ENCODE measurements around the gene CTSF.

Gene CTSF

DNA sequence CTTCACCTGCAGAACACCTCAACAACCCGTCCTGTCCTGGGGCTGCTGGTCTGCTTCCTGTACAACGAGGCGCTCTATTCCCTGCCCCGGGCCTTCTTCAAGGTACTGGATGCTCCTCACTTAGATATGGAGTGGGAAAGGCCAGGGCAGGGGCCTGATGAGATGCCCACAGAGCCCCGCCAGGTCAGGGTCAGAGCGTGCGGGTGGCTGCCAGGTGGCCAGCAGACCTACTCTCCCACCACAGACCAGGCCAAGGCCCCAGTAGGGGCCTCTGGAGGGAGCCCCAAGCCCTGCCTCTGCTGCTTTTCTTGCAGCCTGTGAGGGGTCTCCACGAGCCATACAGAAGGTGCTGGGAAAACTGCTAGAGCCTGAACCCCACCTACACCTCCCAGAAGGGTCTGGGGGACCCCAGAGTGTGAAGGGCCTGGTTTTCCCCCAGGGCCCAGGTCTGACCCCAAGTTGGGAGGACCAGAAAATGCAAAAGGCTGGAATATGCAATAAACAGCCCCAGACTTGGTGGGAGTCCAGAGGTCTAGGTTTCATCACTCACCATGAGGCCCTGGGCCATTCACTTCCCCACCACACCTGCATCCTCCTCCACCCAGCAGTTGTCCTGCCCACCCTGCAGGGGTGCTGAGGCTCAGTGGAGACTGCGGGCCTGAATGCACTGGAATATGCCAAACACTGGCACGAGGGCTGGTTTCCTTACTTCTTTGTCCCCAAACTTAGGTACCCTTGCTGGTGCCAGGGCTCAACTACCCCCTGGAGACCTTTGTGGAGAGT lies 37.3 kb downstream of the CTSF start:
- DNase-seq = no peak
- POLR2A ChIA-PET = no interaction called here
- CTCF ChIA-PET = no interaction called here
- H3K9me3 ChIP-seq (ENCODE audit: control extremely low read depth in 1 of 5, control insufficient read depth in 4 of 5, insufficient read depth in 2 of 5, low read depth in 1 of 5, low read length in 4 of 5) = no peaks in the 10 kb centered on the region
- H3K27ac ChIP-seq (ENCODE audit: insufficient read depth in 1 of 2, low read depth in 1 of 2, low read length in 2 of 2, poor library complexity in 1 of 2, severe bottlenecking in 2 of 2) = no peak overlapping the region
- H3K4me1 ChIP-seq (ENCODE audit: control extremely low read depth in 1 of 4, control insufficient read depth in 4 of 4, insufficient read depth in 4 of 4, low read length in 3 of 4) = no peaks in the 10 kb centered on the region
- WGBS (ENCODE audit: insufficient coverage) = 100% methylated on average over 5 of the region's 10 CpGs
- H3K36me3 ChIP-seq (ENCODE audit: control insufficient read depth in 4 of 4, insufficient read depth in 4 of 4, low read length in 3 of 4) = peaks cover 14 to 68% (median 30%) of the 10 kb centered on the region in 4 experiments
- no peak overlapping the region for H3K4me3 ChIP-seq (ENCODE audit: control insufficient read depth in 1 of 7, extremely low read depth in 1 of 7, insufficient read depth in 4 of 7, low read depth in 2 of 7, low read length in 6 of 7)
- no peaks in the 10 kb centered on the region for H3K27me3 ChIP-seq (replicated peaks in 2 of 5; ENCODE audit: control insufficient read depth in 4 of 5, insufficient read depth in 5 of 5, low read length in 4 of 5)

DNA sequence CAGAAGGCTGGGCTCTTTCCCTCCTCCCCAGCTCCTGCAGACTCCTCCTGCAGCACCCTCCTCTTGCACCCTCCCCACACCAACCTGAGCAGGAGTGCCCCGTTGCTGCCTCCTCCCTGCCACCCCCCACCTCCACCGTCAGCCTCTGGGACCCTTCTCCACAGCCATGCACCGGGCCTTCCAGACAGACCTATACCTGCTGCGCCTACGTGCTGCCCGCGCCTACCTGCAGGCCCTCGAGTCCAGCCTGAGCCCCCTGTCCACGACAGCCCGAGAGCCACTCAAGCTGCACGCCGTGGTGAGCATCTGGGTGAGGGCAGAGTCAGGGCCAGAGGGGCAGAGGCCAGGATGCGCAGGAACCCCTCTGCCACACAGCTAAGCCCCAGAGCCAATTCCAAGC lies 38.8 kb downstream of the CTSF start:
- H3K36me3 ChIP-seq (ENCODE audit: control insufficient read depth in 4 of 4, insufficient read depth in 4 of 4, low read length in 3 of 4) = peaks cover 8 to 60% (median 23%) of the 10 kb centered on the region in 4 experiments
- no peaks in the 10 kb centered on the region for H3K4me1 ChIP-seq (ENCODE audit: control extremely low read depth in 1 of 4, control insufficient read depth in 4 of 4, insufficient read depth in 4 of 4, low read length in 3 of 4)
- 99% methylated on average over 12 of the region's 13 CpGs for WGBS (ENCODE audit: insufficient coverage)
- no peak overlapping the region for H3K4me3 ChIP-seq (ENCODE audit: control insufficient read depth in 1 of 7, extremely low read depth in 1 of 7, insufficient read depth in 4 of 7, low read depth in 2 of 7, low read length in 6 of 7)
- ChIA-PET CTCF (interaction anchor here (2.9 kb wide), 1 partner anchor 13 kb away, joined by 8 read pairs; no protein-coding TSS in a partner anchor), POLR2A (no interaction called here)
- H3K27me3 ChIP-seq (replicated peaks in 2 of 5; ENCODE audit: control insufficient read depth in 4 of 5, insufficient read depth in 5 of 5, low read length in 4 of 5) = no peaks in the 10 kb centered on the region
- no peak for DNase-seq
- H3K27ac ChIP-seq (ENCODE audit: insufficient read depth in 1 of 2, low read depth in 1 of 2, low read length in 2 of 2, poor library complexity in 1 of 2, severe bottlenecking in 2 of 2) = no peak overlapping the region
- no peaks in the 10 kb centered on the region for H3K9me3 ChIP-seq (ENCODE audit: control extremely low read depth in 1 of 5, control insufficient read depth in 4 of 5, insufficient read depth in 2 of 5, low read depth in 1 of 5, low read length in 4 of 5)

DNA sequence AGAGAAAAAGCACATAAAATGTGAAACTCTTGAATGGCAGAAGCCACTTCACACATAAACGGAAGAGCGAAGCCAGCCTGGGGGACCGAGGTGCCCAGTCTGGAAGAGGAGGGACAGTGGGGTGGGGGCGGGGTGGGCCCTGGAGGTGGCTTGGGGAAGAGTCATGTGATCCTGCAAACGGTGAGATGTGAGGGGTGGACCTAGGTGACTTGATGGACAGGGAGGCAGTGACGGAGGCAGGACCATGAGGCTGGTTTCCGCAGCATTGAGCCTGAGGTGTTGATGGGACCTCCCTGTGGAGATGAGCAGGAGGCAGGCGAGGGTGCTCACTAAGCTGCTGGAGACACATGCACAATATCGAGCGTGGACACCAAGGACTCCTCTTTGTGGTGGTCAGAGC lies 39.3 kb downstream of the CTSF start:
- Histone ChIP-seq H3K4me3 (ENCODE audit: control insufficient read depth in 1 of 7, extremely low read depth in 1 of 7, insufficient read depth in 4 of 7, low read depth in 2 of 7, low read length in 6 of 7) (no peak overlapping the region), H3K36me3 (ENCODE audit: control insufficient read depth in 4 of 4, insufficient read depth in 4 of 4, low read length in 3 of 4) (peaks cover 8 to 62% (median 23%) of the 10 kb centered on the region in 4 experiments), H3K27ac (ENCODE audit: insufficient read depth in 1 of 2, low read depth in 1 of 2, low read length in 2 of 2, poor library complexity in 1 of 2, severe bottlenecking in 2 of 2) (no peak overlapping the region), H3K27me3 (replicated peaks in 2 of 5; ENCODE audit: control insufficient read depth in 4 of 5, insufficient read depth in 5 of 5, low read length in 4 of 5) (no peaks in the 10 kb centered on the region), H3K9me3 (ENCODE audit: control extremely low read depth in 1 of 5, control insufficient read depth in 4 of 5, insufficient read depth in 2 of 5, low read depth in 1 of 5, low read length in 4 of 5) (no peaks in the 10 kb centered on the region), H3K4me1 (ENCODE audit: control extremely low read depth in 1 of 4, control insufficient read depth in 4 of 4, insufficient read depth in 4 of 4, low read length in 3 of 4) (no peaks in the 10 kb centered on the region)
- POLR2A ChIA-PET = no interaction called here
- DNase-seq = no peak
- CTCF ChIA-PET = interaction anchor here (2.9 kb wide), 1 partner anchor 13 kb away, joined by 8 read pairs; no protein-coding TSS in a partner anchor
- 95% methylated on average over 6 of the region's 10 CpGs for WGBS (ENCODE audit: insufficient coverage)

DNA sequence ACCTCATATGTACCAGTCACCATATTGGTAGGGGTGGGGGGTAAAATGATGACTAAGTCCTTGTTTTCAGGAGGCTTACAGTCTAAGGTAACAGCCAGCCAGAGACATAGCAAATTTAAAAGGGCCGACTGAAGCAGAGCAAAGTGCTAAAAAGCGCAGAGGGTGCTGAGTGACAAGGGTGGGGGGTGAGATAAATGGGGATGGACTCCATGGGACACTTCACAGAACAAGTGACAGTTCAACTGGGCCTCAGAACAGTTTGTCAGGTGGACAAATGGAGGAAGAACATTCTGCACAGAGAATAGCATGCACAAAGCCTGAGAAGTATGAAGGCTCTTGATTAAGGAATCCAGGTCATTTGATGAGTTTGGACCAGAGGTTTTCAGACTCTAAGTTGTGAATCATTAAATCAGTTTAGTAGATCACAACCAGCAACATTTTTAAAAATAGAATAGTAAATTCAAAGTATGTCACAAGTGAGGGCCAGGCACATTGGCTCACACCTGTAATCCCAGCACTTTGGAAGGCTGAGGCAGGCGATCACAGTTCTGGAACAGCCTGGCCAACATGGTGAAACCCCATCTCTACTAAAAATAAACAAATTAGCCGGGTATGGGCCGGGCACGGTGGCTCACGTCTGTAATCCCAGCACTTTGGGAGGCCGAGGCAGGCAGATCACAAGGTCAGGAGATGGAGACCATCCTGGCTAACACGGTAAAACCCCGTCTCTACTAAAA lies 43.9 kb downstream of the CTSF start:
- WGBS (ENCODE audit: insufficient coverage) = 100% methylated on average over 4 of the region's 10 CpGs
- ChIA-PET CTCF (interaction anchor here (0.6 kb wide), 1 partner anchor 23 kb away, joined by 3 read pairs; no protein-coding TSS in a partner anchor), POLR2A (no interaction called here)
- Histone ChIP-seq H3K36me3 (ENCODE audit: control insufficient read depth in 4 of 4, insufficient read depth in 4 of 4, low read length in 3 of 4) (peaks cover 2 to 65% (median 36%) of the 10 kb centered on the region in 4 experiments), H3K4me3 (ENCODE audit: control insufficient read depth in 1 of 7, extremely low read depth in 1 of 7, insufficient read depth in 4 of 7, low read depth in 2 of 7, low read length in 6 of 7) (no peak overlapping the region), H3K27ac (ENCODE audit: insufficient read depth in 1 of 2, low read depth in 1 of 2, low read length in 2 of 2, poor library complexity in 1 of 2, severe bottlenecking in 2 of 2) (no peak overlapping the region), H3K27me3 (replicated peaks in 2 of 5; ENCODE audit: control insufficient read depth in 4 of 5, insufficient read depth in 5 of 5, low read length in 4 of 5) (no peaks in the 10 kb centered on the region), H3K4me1 (ENCODE audit: control extremely low read depth in 1 of 4, control insufficient read depth in 4 of 4, insufficient read depth in 4 of 4, low read length in 3 of 4) (no peaks in the 10 kb centered on the region), H3K9me3 (ENCODE audit: control extremely low read depth in 1 of 5, control insufficient read depth in 4 of 5, insufficient read depth in 2 of 5, low read depth in 1 of 5, low read length in 4 of 5) (no peaks in the 10 kb centered on the region)
- no peak for DNase-seq

DNA sequence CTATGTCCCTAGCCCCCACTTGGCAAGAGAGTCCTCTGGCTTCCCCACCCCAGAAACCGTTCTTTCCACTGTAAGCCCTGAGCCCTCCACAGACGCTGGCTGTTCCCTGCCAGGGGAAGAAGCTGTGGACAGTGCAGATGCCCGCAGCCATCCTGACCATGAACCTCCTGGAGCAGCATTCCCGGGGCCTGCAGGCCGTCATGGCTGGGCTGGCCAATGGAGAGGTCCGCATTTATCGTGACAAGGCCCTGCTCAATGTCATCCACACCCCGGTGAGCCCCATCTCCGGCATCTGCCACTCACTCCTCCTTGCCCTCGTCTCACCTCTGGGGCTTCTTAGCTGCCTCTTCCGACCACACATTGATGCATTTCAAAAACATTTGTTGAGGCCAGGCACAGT lies 44.8 kb downstream of the CTSF start:
- Histone ChIP-seq H3K27me3 (replicated peaks in 2 of 5; ENCODE audit: control insufficient read depth in 4 of 5, insufficient read depth in 5 of 5, low read length in 4 of 5) (no peaks in the 10 kb centered on the region), H3K4me1 (ENCODE audit: control extremely low read depth in 1 of 4, control insufficient read depth in 4 of 4, insufficient read depth in 4 of 4, low read length in 3 of 4) (no peaks in the 10 kb centered on the region), H3K27ac (ENCODE audit: insufficient read depth in 1 of 2, low read depth in 1 of 2, low read length in 2 of 2, poor library complexity in 1 of 2, severe bottlenecking in 2 of 2) (no peak overlapping the region), H3K36me3 (ENCODE audit: control insufficient read depth in 4 of 4, insufficient read depth in 4 of 4, low read length in 3 of 4) (peaks cover 2 to 69% (median 35%) of the 10 kb centered on the region in 4 experiments), H3K9me3 (ENCODE audit: control extremely low read depth in 1 of 5, control insufficient read depth in 4 of 5, insufficient read depth in 2 of 5, low read depth in 1 of 5, low read length in 4 of 5) (no peaks in the 10 kb centered on the region), H3K4me3 (ENCODE audit: control insufficient read depth in 1 of 7, extremely low read depth in 1 of 7, insufficient read depth in 4 of 7, low read depth in 2 of 7, low read length in 6 of 7) (no peak overlapping the region)
- POLR2A ChIA-PET = no interaction called here
- CTCF ChIA-PET = no interaction called here
- DNase-seq = no peak
- 100% methylated on average over 9 of the region's 11 CpGs for WGBS (ENCODE audit: insufficient coverage)
